CD4-positive, alpha-beta T cell treated with Interleukin-6 at 100 ng/mL for 8 hours (primary cell): ENCODE measurements around the gene CHST13.
A peak's percentile ranks its signal among the peaks of the same experiment; 100 is the strongest.

ENCODE experiments used
- DNase-seq: peaks from one replicate; pipeline ENCODE4 v3.0.0-alpha.2; 2020; ENCODE audit warnings: mixed read lengths, low spot score

Gene CHST13

GRCh38 chr3:126523745-126524428, at the start of gene CHST13:
CHST13 (plus strand) TSS chr3:126524155; CDS start chr3:126524333, 178 bp downstream.
- DNase-seq = no peak

DNA sequence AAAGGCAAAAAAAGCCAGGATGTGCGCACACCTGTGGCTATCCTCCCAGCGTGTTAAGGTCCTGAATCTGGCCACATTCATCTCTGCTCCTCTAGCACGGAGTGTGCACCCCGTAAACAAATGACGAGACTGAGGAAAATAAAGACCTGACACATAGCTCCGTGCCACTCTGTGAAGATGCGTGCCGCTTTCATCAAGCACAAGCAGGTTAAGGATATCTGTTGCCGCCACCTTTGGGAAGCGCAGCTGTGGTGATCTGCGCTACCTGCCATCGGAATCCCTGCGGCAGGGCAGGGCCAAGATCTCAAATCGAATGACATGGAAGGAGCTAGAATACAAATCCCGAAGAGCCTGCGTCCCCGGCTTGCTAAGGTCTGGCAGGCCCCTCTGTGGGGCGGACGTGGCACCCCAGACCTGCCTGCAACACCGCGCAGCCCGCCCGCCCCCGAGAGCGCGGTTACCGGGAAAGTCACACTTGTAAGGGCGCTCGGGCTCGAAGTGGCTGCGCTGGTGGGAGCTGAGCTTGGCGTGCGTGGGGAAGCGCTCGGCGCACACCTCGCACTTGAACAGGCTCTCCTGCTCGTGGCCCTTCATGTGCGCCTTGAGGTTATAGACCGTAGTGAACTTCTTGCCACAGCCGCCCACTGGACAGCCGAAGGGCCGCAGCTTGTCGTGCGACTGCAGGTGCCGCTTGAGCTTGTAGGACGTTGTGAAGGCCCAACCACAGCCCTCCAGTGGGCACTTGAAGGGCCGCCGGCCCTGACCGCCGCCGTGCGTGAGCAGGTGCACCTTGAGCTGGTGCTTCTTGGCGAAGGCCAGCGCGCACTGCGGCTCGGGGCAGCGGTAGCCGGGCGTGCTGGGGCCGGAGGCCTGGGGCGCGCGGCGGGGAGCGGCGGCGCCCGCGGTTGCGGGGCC, 49.2 kb upstream of the CHST13 start:
- no peak for DNase-seq

DNA sequence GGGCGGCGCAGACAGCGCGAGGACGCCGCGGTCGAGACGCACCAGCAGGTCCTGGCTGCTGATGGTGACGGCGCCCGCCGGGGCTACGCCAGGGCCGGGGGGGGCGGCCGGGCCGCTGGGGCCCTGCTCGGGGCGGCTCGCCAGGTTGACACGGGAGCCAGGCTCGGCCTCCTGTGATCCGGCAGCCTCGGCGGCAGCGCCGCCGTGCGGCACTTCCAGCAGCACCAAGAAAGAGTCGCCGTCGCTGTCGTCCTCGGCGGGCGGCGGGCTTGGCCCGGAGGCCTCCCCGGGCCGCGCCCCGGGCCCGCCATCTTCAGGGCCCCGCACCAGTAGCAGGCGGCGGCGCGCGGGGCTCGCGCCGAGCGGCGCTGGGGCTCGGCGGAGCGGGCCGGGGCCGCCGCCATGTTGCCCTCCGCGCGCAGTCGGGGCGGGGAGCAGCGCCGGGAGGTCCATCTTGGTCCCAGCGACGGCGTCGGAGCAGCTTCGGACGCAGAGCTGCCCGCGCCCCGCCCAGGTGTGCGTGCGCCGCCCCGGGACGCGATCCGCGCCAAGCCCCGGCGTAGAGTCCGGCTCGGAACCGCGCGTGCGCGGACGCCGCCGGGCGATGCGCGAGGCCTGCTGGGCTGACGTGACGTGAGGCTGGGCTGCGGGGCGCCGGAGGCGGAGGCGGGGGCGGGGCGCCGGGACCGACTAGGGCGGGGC, 48.4 kb upstream of the CHST13 start, which contains the start of gene ZXDC:
Gene ZXDC, minus strand, starts transcription at position 479 of the 702 bp plus-strand sequence. Its CDS starts 26 bp downstream, at position 453.
- peak; percentile 95 for DNase-seq

GRCh38 chr3:126476166-126477060, 47.5 kb upstream of the CHST13 start:
- DNase-seq = no peak

GRCh38 chr3:126477061-126477380, 46.9 kb upstream of the CHST13 start:
- DNase-seq = no peak

DNA sequence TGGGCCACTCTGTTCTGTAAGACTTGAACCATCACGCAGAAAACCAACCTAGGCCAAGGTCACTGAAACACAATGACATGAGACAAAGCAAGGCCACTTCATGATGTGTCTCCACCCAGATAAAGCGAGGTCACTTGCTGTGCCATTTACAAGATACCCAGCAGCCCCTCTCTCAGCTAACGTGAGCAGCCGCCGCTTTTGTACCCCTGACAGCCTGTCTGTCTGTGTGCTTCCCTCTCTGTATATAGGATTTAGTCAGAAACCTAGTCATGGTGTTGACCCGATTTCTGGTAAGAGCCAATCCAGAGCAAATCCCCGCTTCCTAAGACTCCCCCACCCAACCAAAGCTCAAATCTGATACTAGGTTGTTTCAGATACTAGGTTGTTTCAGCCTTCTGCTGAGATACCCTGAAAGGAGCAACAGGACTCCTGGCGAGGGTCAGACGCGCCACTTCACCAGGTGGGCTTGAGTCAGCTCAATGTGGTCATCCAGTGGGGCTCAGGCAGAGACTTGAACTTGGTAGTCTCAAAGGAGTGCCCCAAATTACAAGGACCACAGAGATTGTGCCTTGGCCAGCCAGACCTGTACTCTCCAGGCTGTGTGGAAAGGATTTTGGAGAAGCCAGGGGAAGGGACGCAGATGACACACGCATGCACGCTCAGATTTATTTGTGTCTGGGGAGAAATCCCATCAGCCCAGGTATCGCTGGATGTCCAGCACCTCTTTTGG, 45.2 kb upstream of the CHST13 start:
- no peak for DNase-seq

DNA sequence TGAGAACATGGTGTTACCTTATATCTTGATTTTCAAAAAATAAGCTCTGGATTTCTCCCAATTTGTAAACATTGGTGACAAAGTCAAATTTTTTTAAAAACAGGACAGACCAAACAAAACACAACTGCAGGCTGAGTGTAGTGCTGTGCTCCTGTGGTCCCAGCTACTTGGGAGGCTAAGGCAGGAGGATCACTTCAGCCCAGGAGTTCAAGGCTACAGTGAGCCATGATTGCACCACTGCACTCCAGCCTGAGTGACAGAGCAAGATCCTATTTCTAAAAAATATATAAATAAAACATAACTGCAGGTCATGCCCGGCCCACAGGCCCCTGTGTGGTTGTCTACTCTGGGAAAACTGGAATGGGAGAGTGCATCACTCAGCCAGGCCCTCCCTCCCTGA, 44.3 kb upstream of the CHST13 start:
- no peak for DNase-seq

DNA sequence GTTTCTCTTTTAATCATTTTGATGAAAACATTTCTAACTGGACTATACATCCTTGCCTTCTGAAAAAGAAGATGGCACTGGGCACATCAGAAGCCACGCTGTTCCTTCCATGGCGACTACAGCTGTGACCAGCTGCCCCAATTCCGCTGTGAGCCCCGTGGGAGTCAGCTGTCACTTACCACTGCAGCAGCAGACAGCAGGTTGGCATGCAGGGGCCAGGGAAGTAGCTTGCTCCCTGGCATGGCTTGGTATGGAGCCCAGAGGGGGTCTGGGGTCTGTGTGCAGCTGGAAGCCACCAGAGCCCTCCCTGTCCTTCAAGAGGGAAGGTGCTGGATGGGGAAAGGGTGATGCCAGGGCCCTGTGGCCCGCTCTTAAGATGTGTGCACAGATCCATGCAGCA, 43.7 kb upstream of the CHST13 start:
- no peak for DNase-seq

- DNase-seq = no peak
These were observed 43.1 kb upstream of the CHST13 start for GRCh38 chr3:126480861-126481260.

DNA sequence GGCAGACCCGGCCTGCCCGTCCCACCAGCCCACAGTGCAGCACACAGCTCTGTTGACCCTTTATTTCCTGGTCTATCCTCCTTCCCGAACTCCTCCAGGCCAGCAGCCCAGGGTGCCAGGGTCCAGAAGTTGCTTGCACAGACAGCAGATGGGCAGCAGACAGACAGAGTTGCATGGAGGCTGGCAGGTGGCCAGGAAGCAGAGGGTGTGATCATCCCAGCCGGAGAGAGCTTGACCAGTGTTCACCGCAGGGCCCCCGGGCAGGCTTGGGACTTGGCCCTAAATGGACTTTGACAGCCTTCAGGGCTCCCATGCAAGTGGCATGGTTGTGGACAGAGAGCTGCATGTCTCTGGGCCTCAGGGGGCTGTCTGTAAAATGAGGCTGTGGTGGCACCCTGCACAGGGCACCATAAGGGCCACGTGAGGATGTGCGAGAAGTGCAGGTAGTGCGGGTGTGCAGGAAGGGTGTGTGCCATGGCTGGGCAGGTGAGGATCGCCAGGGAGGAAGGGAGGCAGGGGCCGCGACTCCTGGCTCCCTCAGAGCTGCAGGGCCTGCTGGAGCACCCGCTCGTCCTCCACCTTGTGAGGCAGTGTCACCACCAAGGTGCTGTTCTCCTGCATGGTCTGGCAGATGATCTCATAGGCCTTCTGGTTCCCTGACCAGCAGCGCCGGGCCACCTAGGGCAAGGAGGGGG, 42.0 kb upstream of the CHST13 start:
- DNase-seq = no peak

DNA sequence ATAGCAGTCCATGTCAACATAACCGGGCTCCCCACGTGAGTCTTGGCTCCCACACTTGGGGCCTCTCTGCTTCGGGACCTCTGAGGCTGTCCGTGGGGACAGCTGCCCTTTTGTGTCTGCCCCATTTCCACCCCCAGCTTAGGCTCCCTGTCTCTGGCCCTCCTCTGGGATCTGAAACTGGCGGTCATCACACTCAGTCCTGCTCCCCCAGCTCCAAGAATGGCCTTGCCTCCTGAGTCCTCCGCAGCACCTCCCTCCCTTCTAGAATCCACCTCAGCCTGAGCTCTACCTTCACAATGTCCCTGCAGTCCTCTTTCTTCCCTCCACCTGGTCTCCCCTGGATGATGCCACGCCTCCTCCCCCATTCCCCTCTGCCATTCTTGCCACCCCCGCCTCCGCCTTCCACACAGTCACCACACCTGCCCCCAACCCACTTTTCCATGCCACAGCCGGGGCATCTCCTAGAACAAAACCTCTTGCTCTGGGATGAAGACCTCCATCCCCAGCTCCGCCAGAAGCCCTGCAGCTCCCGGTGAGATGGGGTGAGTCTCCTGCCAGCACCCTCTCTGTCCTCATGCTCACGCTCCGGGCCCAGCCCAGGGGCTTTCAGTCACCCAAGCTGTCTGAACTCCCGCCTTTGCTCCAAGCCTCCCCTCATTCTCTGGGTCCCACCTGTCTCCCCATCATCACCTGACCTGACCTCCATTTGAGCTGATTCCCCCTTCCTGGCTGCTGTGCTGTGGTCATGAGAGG, 41.3 kb upstream of the CHST13 start:
- no peak for DNase-seq

- DNase-seq = no peak
These were observed 40.6 kb upstream of the CHST13 start for GRCh38 chr3:126483321-126483761.

DNA sequence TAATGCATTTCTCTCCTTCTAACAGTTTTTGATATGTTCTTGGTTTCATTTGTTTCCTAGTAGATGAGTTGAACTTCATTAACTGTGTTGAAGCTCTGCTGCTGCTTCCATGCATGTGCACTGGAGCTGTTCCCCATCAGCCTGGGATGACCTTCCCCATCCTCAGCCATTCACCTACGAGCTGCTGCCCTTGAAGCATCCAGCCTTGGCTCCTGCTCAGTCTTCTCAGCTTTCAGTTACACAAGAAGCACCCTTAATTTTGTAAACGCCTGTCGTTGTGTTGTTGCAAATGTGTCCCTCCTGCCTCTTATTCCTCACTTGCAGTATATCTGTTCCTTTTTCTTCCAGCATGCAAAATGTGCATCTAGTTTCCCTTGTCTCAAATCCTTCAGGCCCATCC, 39.8 kb upstream of the CHST13 start:
- no peak for DNase-seq

GRCh38 chr3:126484662-126485061, 39.3 kb upstream of the CHST13 start:
- no peak for DNase-seq

DNA sequence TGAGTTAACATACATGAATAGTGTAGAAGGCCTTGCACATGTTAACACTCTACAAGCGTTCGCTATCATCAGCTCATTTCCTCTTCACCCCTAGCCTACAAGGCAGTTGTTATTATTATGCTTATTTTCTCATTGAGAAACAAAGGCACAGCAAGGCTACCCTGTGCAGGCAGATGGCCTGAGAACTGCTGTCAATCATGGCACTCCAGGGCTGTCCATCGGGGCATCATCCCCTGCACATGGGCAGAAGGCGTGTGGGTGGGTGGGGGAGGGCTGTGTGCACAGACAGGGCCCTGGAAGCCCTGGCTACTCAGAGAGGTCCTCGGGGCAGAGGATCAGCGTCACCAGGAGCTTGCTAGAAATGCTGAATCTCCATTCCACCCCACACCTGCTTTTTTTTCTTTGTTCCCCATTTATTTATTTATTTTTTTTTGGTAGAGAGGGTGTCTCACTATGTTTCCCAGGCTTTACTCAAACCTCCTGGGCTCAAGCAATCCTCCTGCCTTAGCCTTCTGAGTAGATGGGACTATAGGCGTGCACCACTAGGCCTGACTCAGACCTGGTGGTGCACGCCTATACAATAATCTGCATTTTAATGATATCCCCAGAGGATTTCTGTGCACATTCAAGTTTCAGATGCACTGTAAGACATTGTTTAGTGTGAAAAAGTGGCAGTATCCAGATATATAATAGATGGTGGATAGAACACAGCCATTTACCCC, 38.6 kb upstream of the CHST13 start:
- DNase-seq = no peak

GRCh38 chr3:126485956-126486355, 38.0 kb upstream of the CHST13 start:
- DNase-seq = no peak

DNA sequence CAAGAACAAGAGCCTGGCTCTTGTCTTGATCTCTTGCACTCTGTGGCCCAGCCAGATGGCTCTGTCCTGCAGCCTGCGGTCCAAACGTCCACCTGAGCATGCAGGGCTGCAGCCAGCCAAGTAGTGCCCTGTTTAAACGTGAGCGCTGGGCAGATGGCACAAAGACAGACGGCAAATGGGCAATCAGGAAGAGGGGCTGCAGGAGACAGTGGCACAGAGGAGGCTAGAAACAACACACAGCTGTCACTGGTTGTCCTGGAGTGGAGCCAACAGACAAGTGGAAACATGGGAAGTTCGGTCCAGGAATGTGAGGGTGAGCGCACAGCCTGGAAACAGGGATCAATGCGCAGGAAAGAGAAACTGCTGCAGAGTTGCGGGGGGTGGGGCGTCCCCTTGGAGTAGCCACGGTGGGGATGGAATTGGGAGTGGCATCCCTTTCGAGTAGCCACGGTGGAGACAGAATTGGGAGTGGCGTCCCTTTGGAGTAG, 37.6 kb upstream of the CHST13 start:
- DNase-seq = no peak

GRCh38 chr3:126487151-126487771, 36.7 kb upstream of the CHST13 start:
- no peak for DNase-seq
